ENCODE data around the gene PBX1.

PBX1 gene

DNA sequence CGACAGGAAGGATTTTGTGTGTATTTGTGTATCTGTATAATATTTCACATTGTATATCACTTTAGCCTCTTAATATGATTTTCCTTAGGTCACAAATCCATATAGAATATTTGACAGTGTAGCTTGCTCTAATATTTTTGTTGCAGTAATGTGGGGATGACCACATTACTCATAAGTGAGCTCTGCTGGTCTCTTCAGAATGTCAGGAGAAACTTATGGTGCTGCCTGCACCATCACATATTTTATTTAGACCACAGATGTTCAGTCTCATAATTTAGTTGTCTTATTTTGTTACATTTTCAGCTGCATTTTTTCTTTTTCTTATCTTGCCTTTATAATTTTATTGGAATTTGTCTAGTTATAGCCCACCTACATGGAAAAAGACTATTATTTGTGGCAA, 205.3 kb downstream of the PBX1 start:
- DNase-seq: no peak

DNA sequence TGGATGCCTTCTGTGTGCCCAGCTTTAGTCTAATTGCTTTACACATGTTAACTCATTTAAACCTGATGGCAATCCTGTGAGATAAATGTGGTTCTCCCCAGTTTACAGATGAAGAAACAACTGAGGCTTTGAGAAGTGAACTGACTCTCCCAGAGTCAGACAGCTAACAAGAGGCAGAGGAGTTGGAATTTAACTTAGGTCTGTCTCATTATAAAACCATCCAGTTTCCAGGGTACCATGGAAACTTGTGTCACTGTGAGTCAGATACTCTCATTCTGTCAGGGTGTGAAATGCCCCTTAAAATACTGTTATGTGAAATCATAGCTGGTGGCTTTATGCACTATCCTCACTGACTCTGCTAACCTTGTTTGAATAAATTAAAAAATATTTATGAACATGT, 206.6 kb downstream of the PBX1 start:
- DNase-seq: no peak

DNA sequence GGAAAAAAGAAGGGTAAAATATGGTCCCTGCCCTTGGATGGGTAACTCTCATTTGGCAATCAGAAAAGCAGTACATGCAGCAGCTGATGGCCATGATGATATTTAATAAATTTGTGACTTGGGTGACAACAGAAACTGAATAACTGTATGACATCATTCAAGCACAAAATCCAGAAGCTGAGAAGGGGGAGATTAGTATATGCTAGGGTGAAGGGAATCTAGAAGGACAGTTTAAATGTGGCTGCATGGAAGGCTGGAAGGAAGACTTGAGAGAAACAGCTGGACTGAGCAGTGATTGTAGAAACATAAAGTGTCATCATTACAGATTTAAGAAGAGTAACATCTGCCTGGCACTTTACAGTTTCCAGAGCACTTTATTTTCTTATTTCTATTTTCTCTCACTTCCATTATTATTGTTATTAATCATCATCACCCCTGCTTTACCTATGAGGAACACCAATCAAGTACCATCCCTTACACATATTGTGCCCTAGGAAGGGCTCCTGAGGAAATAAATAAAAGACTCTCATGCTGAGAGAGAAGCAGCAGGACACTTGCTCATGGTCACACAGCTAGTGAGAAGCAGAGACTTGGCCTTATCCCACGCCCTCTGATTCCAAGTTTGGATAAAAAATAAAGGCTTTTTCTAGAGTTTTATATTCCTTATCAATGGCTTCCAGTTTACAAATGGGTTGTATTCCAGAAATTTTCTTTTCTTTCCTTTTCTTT, 207.2 kb downstream of the PBX1 start:
- no peak for DNase-seq

DNA sequence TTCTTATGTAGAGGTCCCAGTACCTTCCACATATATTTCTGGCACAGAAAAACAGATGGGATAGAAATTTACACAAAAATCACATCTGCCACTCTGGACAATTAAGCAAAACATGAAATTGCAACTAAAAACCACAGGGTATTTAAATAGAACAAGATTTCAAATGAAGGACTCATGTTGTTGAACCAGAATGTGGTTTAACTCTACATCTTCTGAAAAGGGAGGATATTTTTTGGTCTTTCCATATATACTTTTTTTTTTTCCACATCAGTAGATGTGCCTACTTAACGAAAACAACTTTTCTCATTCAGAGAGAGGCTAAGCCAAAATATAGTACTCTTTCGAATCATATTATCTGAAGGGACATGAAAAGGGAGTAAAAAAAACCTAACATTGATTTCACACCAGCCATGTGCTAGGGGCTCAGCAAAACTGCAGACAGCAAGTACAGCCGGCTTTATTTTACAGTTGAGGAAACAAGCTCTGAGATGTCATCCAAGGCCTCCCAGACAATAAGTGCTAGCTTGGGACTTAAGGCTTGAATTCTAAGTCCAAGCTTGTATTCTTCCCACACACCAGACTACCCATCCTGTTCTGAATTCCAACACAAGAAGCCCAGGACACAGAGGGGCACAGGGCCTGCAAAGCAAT, 208.9 kb downstream of the PBX1 start:
- DNase-seq: no peak

DNA sequence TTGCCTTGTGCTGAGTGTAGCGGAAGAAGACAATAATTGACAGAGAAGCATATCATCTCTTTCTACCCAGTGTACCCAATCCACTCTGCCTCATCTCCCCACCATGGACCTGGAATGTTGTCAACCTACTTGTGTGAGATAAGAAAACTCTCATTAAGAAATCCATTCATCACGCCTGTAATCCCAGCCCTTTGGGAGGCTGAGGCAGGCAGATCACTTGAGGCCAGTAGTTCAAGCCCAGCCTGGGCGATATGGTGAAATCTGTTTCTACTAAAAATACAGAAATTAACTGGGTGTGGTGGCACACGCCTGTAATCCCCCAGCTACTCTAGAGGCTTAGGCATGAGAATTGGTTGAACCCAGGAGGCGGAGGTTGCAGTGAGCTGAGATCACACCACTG, 209.6 kb downstream of the PBX1 start:
- no peak for DNase-seq

- no peak for DNase-seq
Measured at GRCh38 chr1:164769486-164770130, 210.6 kb downstream of the PBX1 start.

- DNase-seq: no peak
Measured at GRCh38 chr1:164770131-164770529, 211.1 kb downstream of the PBX1 start.

GRCh38 chr1:164771041-164771618, 212.1 kb downstream of the PBX1 start:
- DNase-seq: no peak

- no peak for DNase-seq
Measured at GRCh38 chr1:164771619-164772361, 212.8 kb downstream of the PBX1 start.

- no peak for DNase-seq
Measured at GRCh38 chr1:164772635-164773034, 213.7 kb downstream of the PBX1 start.

DNA sequence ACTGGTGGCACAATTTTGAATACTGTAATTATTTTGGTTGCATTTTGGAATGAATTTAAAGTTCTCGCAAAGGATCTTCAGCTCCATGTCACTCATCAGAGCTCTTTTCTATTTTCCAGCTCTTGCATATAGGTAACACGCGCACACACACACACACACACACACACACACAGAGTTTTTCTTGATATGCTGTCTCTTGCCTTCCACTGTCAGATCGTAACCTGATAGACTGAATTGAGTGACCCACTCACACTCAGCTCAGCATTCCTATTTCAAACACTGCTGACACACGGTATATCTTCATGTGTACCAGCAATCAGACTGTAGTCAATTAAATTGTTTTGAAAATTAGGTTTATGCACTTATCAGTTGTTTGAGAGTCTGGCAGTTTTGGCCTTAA, 214.1 kb downstream of the PBX1 start:
- DNase-seq: no peak

DNA sequence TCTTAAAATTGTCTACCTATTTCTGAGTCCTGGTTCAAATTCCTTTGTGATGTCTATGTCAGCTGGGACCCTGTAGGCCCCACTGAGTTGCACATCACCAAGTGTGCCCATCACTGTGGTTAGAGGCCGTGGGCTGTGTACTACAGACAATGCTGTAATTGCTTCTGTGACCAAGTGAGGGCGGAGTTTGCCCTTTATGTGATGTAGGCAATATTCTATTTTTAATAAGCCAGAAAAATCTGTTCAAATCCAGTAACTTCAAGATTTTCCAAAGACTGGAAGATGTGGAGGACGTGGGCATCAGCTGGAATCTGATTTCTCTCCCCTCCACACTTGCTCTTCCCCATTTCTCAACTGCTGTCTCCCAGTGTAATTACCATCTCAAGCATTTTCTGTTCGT, 215.4 kb downstream of the PBX1 start:
- no peak for DNase-seq

- DNase-seq: no peak
Measured at GRCh38 chr1:164774819-164775654, 216.1 kb downstream of the PBX1 start.

DNA sequence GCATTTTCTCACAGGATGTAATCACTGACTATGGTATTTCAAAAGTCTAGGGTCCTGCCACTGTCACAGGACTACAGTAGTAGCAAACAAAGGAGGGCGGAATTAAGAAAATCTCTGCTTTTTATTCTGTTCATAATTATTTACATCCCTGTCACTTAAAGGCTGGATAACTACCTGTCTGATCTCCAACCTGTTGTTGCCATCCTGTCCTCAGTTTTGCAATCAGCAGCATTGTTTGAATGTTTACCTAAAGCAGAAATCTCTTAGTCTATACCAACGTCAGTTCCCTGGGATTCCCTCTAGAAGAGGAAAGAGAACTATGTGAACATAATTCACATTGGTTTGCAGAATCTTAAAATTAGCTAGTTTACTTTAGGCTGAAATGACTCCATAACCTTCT, 218.5 kb downstream of the PBX1 start:
- no peak for DNase-seq

DNA sequence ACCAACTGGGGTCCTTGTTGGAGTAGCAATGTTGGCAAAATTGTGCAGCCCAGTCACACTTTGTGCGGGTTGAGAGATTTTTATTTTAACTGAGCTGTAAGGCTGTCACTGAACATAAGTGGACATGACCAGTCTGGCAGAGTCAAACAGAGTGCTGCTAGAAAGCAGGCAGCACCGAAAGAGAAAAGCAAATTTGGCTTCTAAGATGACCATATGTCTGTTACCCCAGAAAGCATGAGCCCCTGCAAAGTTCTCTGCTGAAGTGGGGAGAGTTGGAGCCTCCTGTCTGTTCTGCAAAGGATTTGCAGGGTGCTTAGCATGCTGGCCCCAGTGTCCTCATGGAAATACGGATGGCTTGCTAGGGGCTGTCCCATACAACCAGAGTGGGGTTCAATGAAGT, 220.4 kb downstream of the PBX1 start:
- no peak for DNase-seq

GRCh38 chr1:164780111-164780812, 221.3 kb downstream of the PBX1 start:
- DNase-seq: no peak

- no peak for DNase-seq
Measured at GRCh38 chr1:164780863-164781262, 221.9 kb downstream of the PBX1 start.

GRCh38 chr1:164781972-164782371, 223.0 kb downstream of the PBX1 start:
- no peak for DNase-seq

- DNase-seq: no peak
Measured at GRCh38 chr1:164783778-164784555, 225.0 kb downstream of the PBX1 start.

DNA sequence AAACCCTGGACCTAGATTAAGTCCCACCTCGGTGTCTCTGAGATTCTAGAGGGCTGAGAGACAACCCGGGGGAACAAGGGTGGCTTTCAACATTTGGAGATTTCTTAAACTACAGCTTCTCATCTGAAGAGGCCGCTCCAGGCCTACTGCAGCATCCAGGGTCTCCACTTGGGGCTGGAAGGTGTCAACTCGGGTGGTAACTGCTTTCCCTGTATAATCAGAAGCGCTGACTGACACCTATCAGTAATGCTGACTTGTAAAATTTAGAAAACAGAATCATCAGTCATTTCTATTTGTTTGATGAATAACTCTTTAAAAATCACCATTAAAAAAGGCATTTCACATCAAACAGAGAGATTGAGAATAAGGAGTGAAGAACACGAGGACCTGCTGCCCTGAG, 226.0 kb downstream of the PBX1 start:
- no peak for DNase-seq

Data from RPMI8226 (cell line).